HG03097 (cell line): ENCODE results near the gene TTC23.
"Not testable (repeated sequence)": the region's sequence is repeated elsewhere in the genome, so short reads cannot be mapped to it uniquely, and the experiment has no call there.

Experiments used
- ATAC-seq: cut with Tn5 transposase; IDR thresholded peaks from one replicate; pipeline ENCODE4 v1.9.1; 2021; ENCODE audit not compliant: unreplicated experiment, low FRiP score

TTC23 gene

GRCh38 chr15:99201408-99202175 is 47.8 kb downstream of the TTC23 start:
- no peak for ATAC-seq

- no peak for ATAC-seq
Observed at GRCh38 chr15:99197856-99198255, 51.5 kb downstream of the TTC23 start.

- not testable (repeated sequence) for ATAC-seq
Observed at GRCh38 chr15:99192181-99192580, 57.2 kb downstream of the TTC23 start.

GRCh38 chr15:99187936-99188335 is 61.4 kb downstream of the TTC23 start:
- ATAC-seq, result no peak

GRCh38 chr15:99185414-99186130 is 63.8 kb downstream of the TTC23 start:
- ATAC-seq, result no peak

GRCh38 chr15:99182791-99183190 is 66.6 kb downstream of the TTC23 start:
- no peak for ATAC-seq

GRCh38 chr15:99181545-99181971 is 67.8 kb downstream of the TTC23 start:
- ATAC-seq, result no peak

- ATAC-seq, result no peak
Observed at GRCh38 chr15:99180964-99181306, 68.4 kb downstream of the TTC23 start.

- ATAC-seq, result no peak
Observed at GRCh38 chr15:99180086-99180963, 69.1 kb downstream of the TTC23 start.

- ATAC-seq, result no peak
Observed at GRCh38 chr15:99177679-99178078, 71.7 kb downstream of the TTC23 start.

- no peak for ATAC-seq
Observed at GRCh38 chr15:99176757-99177156, 72.6 kb downstream of the TTC23 start.

- no peak for ATAC-seq
Observed at GRCh38 chr15:99174567-99175395, 74.6 kb downstream of the TTC23 start.

- no peak for ATAC-seq
Observed at GRCh38 chr15:99172989-99173388, 76.4 kb downstream of the TTC23 start.

GRCh38 chr15:99172171-99172570 is 77.2 kb downstream of the TTC23 start:
- no peak for ATAC-seq

- no peak for ATAC-seq
Observed at GRCh38 chr15:99170476-99171065, 78.8 kb downstream of the TTC23 start.

GRCh38 chr15:99169769-99170311 is 79.5 kb downstream of the TTC23 start:
- no peak for ATAC-seq

- no peak for ATAC-seq
Observed at GRCh38 chr15:99168601-99169580, 80.5 kb downstream of the TTC23 start.

- peak; percentile 70 for ATAC-seq
Observed at GRCh38 chr15:99167640-99168039, 81.7 kb downstream of the TTC23 start.
